ENCODE data around the gene ELOB. TPM values are rescaled to one million over a fixed set of nuclear protein-coding genes. Genes with fewer than 3 reads are reported as not detected.
A peak's percentile ranks its signal among the peaks of the same experiment; 100 is the strongest.

Gene ELOB
- polyA plus RNA-seq, 2 donors: 361 to 887 TPM

DNA sequence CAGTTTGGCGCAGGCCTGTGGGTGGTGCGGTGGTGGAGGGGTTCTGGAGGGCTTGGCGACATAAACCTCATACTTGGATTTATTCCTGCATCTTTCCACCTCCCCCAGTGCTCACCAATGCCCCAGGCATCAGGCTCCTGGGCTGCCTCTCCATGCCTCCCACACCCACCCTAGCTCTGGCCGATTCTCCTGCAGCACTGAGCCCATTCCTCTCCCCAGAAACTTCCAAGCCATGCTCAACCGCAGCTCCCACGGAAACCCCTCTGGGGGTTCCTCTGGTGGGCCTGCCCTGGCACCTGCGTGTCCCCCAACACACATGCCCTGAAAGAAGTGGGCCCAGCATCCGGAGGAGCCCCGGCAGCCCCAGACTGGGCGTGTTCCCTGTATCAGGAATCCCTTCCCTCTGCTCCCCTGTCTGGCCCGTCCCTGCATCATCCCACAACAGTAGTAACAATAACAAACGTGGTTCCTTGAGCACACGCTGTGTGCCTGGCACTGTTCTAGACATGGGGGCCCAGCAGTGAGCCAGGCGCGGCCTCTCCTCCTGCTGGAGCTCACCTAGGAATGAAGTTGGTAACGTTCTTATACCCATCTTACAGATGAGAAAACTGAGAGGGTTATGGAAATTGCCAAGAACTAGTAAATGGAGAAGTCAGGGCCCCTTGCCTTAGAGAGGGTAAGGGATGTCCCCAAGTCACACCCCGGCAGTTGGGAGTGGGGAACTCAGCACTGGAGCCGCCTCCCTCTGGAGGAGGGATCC is 42.3 kb upstream of the ELOB start:
- H3K9me3 ChIP-seq (ENCODE audit: control insufficient read depth in 2 of 2, insufficient read depth in 1 of 2, low read depth in 1 of 2, low read length in 1 of 2): no peaks in the 10 kb centered on the region
- H3K27ac ChIP-seq (ENCODE audit: low read depth in 2 of 2, low read length in 1 of 2): no peak overlapping the region
- 83 to 86% methylated on average over 18 of the region's 18 CpGs for WGBS, 2 donors
- H3K4me3 ChIP-seq (ENCODE audit: low read depth in 1 of 2, low read length in 2 of 2): no peak overlapping the region
- no peaks in the 10 kb centered on the region for H3K36me3 ChIP-seq (ENCODE audit: control insufficient read depth in 2 of 2, insufficient read depth in 2 of 2, low read length in 1 of 2)
- H3K4me1 ChIP-seq (ENCODE audit: control insufficient read depth in 2 of 2, insufficient read depth in 2 of 2, low read length in 1 of 2): no peaks in the 10 kb centered on the region
- H3K27me3 ChIP-seq (ENCODE audit: control insufficient read depth in 1 of 2, insufficient read depth in 2 of 2, low read length in 2 of 2): no peaks in the 10 kb centered on the region

DNA sequence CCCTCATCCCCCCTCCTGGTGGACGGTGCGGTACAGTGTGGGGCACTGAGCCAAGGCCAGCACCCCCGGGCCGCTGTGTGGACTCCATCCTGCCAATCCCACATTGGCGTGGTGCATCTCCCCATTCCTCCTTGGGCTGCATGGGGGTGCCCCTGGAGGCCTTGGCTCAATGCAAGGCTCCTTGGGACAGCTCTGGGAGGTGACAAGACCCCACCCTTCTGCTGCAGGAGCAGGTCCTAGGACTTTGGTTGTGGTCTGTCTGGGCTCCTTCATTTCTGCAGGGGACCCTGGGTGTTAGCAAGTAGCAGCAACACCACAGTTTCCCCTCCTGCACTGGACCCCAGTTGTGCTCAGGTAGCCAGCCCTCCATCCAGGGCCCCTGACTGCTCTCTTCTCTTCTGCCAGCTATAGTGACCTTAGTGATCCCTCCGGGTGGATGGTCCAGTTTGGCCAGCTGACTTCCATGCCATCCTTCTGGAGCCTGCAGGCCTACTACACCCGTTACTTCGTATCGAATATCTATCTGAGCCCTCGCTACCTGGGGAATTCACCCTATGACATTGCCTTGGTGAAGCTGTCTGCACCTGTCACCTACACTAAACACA is 41.3 kb upstream of the ELOB start:
- Histone ChIP-seq H3K9me3 (ENCODE audit: control insufficient read depth in 2 of 2, insufficient read depth in 1 of 2, low read depth in 1 of 2, low read length in 1 of 2) (no peaks in the 10 kb centered on the region), H3K27ac (ENCODE audit: low read depth in 2 of 2, low read length in 1 of 2) (no peak overlapping the region), H3K4me3 (ENCODE audit: low read depth in 1 of 2, low read length in 2 of 2) (no peak overlapping the region), H3K36me3 (ENCODE audit: control insufficient read depth in 2 of 2, insufficient read depth in 2 of 2, low read length in 1 of 2) (no peaks in the 10 kb centered on the region), H3K27me3 (ENCODE audit: control insufficient read depth in 1 of 2, insufficient read depth in 2 of 2, low read length in 2 of 2) (no peaks in the 10 kb centered on the region), H3K4me1 (ENCODE audit: control insufficient read depth in 2 of 2, insufficient read depth in 2 of 2, low read length in 1 of 2) (no peaks in the 10 kb centered on the region)
- 76 to 78% methylated on average over 10 of the region's 10 CpGs for WGBS, 2 donors

DNA sequence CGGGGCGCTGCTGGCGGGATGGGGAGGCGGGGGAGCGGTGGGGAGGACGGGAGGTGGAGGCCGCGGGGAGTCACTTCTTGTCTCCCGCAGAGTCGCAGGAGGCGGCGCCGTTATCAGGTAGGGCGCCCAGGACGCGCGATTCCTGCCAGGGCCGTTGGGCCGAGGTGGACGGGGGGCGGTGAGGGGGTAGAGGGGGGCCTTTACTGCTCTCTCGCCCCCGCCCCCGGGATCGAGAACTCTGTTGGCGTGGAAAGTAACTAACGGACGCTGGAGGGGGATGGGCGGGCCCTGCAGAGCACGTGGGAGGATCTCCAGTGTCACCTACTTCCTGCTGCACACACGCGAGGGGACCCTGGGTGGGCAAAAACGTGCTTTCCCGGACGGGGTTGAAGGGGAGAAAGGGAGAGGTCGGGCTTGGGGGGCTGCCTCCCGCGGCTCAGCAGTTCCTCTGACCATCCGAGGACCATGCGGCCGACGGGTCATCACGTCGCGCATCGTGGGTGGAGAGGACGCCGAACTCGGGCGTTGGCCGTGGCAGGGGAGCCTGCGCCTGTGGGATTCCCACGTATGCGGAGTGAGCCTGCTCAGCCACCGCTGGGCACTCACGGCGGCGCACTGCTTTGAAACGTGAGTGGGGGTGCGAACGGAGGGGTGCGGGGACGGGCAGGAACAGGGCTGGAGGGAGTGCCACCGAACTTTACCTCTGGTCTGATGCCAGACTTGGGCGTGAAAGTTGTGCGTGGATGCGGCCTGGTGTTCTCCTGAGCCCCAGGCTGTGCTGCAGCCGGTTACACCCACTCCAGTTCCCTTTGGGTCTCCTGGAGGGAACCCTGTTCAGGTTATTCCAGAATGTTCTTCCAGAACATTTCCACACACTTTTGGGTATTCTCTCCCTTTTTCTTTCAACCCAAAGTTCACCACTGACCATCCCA is 40.5 kb upstream of the ELOB start:
- Histone ChIP-seq H3K27me3 (ENCODE audit: control insufficient read depth in 1 of 2, insufficient read depth in 2 of 2, low read length in 2 of 2) (no peaks in the 10 kb centered on the region), H3K4me1 (ENCODE audit: control insufficient read depth in 2 of 2, insufficient read depth in 2 of 2, low read length in 1 of 2) (no peaks in the 10 kb centered on the region), H3K36me3 (ENCODE audit: control insufficient read depth in 2 of 2, insufficient read depth in 2 of 2, low read length in 1 of 2) (no peaks in the 10 kb centered on the region), H3K27ac (ENCODE audit: low read depth in 2 of 2, low read length in 1 of 2) (no peak overlapping the region), H3K4me3 (ENCODE audit: low read depth in 1 of 2, low read length in 2 of 2) (peak overlapping the region in 1 of 2 donors; percentile 14), H3K9me3 (ENCODE audit: control insufficient read depth in 2 of 2, insufficient read depth in 1 of 2, low read depth in 1 of 2, low read length in 1 of 2) (no peaks in the 10 kb centered on the region)
- 70 to 74% methylated on average over 66 to 68 of the region's 68 CpGs for WGBS, 2 donors

DNA sequence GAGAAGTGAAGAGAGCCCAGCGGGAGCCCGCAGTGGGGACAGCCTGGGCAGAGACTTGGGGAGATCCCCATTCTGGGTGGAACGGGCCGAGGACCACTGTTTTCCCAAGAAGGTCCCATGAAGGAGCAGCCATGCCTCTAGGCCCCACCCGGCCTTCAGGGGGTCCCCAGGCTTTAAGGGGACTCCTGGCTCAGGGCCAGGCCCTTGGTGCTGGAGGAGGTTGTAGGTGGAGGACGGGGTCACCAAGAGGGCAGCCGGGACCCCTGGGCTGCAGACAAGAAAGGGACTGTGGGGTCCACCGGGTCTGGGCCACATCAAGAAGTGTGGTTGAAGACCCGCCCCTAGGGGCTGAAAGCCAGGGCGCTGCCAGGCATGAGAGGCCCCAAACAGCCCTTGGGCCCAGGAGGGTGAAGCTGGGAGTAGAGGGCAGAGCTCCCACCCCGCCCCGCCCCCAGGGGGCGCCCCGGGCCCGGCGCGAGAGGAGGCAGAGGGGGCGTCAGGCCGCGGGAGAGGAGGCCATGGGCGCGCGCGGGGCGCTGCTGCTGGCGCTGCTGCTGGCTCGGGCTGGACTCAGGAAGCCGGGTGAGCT is 39.8 kb upstream of the ELOB start, which contains the start of gene PRSS21:
Gene PRSS21 (plus strand): TSS at position 487 of the 589 bp plus-strand sequence. CDS start 32 bp downstream, at position 519.
- H3K4me1 ChIP-seq (ENCODE audit: control insufficient read depth in 2 of 2, insufficient read depth in 2 of 2, low read length in 1 of 2): peaks cover 5% of the 10 kb centered on the region in 2 donors
- H3K27me3 ChIP-seq (ENCODE audit: control insufficient read depth in 1 of 2, insufficient read depth in 2 of 2, low read length in 2 of 2): no peaks in the 10 kb centered on the region
- H3K27ac ChIP-seq (ENCODE audit: low read depth in 2 of 2, low read length in 1 of 2): no peak within 1 kb of the TSS
- 62 to 66% methylated on average over 21 to 28 of the region's 28 CpGs for WGBS, 2 donors
- no peaks in the 10 kb centered on the region for H3K36me3 ChIP-seq (ENCODE audit: control insufficient read depth in 2 of 2, insufficient read depth in 2 of 2, low read length in 1 of 2)
- peak within 1 kb of the TSS in 1 of 2 donors; percentile 14 for H3K4me3 ChIP-seq (ENCODE audit: low read depth in 1 of 2, low read length in 2 of 2)
- no peaks in the 10 kb centered on the region for H3K9me3 ChIP-seq (ENCODE audit: control insufficient read depth in 2 of 2, insufficient read depth in 1 of 2, low read depth in 1 of 2, low read length in 1 of 2)

DNA sequence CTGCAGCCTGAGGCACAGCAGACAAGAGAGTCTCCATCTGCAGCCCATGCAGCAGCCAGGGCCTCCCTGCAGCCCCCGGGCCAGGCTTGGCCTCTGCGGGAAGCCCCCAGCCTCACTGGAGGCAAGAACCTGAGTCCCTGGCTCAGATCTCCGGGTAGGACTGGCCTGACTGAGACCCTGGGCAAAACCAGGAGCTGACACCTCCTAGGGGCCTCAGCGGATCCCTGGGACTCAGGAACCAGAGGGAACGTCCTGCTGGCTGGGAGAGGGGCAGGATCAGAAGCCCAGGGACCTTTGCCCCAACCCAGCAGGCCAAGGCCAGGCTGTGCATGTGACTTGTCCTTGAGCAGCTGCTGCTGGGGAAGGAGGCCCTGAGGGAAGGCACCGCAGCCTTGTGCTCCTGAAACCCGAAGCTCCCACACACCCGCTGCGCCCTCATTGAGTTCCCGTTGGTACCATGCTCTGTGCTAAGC is 38.3 kb upstream of the ELOB start:
- peaks cover 0 to 5% of the 10 kb centered on the region in 2 donors for H3K27me3 ChIP-seq (ENCODE audit: control insufficient read depth in 1 of 2, insufficient read depth in 2 of 2, low read length in 2 of 2)
- 78 to 83% methylated on average over 10 of the region's 10 CpGs for WGBS, 2 donors
- no peaks in the 10 kb centered on the region for H3K36me3 ChIP-seq (ENCODE audit: control insufficient read depth in 2 of 2, insufficient read depth in 2 of 2, low read length in 1 of 2)
- H3K4me1 ChIP-seq (ENCODE audit: control insufficient read depth in 2 of 2, insufficient read depth in 2 of 2, low read length in 1 of 2): peaks cover 6 to 10% of the 10 kb centered on the region in 2 donors
- H3K27ac ChIP-seq (ENCODE audit: low read depth in 2 of 2, low read length in 1 of 2): no peak overlapping the region
- no peak overlapping the region for H3K4me3 ChIP-seq (ENCODE audit: low read depth in 1 of 2, low read length in 2 of 2)
- H3K9me3 ChIP-seq (ENCODE audit: control insufficient read depth in 2 of 2, insufficient read depth in 1 of 2, low read depth in 1 of 2, low read length in 1 of 2): no peaks in the 10 kb centered on the region

DNA sequence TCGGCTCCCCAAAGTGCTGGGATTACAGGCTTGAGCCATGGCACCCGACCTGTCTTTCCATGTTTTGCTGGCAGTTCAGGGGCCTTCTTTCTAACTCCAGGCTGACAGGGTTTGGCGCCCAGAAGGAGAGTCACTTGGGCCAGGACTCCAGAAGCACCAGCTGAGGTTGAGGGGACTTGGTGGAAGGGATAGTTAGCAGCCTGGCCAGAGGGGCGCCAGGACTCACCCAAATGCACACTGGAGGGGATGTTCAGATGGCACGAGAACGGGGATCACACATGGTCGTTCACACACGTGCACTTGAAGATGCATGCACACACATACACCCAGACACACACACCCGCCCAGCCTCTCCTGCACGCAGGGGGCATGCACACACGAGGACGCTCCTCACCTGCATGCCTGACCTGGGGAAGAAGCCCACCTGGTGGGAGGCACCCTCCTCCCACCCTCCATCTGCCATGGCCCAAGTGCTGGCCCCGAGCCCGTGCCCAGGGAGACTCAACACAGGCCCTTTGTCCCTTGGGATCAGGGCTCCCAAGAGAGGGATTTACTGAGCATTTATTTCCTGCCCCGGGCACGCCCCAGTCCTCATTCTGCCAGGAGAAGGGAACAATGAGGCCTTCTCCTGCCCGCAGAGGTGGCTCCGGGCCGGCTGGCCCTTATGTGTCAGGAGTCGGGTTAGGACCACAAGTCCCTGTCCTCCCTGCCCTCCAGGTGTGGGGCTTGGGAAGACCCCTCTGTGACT is 37.6 kb upstream of the ELOB start:
- WGBS, 2 donors: 73 to 77% methylated on average over 20 of the region's 20 CpGs
- Histone ChIP-seq H3K4me3 (ENCODE audit: low read depth in 1 of 2, low read length in 2 of 2) (no peak overlapping the region), H3K27me3 (ENCODE audit: control insufficient read depth in 1 of 2, insufficient read depth in 2 of 2, low read length in 2 of 2) (peaks cover 0 to 5% of the 10 kb centered on the region in 2 donors), H3K27ac (ENCODE audit: low read depth in 2 of 2, low read length in 1 of 2) (no peak overlapping the region), H3K9me3 (ENCODE audit: control insufficient read depth in 2 of 2, insufficient read depth in 1 of 2, low read depth in 1 of 2, low read length in 1 of 2) (no peaks in the 10 kb centered on the region), H3K4me1 (ENCODE audit: control insufficient read depth in 2 of 2, insufficient read depth in 2 of 2, low read length in 1 of 2) (peaks cover 6 to 10% of the 10 kb centered on the region in 2 donors), H3K36me3 (ENCODE audit: control insufficient read depth in 2 of 2, insufficient read depth in 2 of 2, low read length in 1 of 2) (no peaks in the 10 kb centered on the region)

DNA sequence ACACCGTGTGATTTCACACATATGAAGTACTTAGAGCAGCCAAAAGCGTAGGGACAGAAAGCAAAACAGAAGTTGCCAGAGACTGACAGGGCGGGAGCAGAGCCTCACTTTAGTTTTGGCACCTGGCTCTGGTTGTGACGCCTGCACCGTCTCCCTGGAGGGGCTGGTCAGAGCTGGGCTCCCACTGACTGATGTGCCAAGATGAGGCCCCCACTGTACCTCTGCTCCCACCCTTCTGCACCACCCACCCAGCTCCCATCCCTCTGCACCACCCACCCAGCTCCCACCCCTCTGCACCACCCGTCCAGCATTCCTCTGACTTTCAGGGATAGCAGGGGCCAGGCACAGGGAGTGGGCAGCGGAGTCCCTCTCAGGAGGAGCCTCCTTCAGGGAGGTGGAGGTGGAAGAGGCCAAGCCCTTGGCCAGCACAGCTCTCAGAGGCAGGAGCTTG is 36.7 kb upstream of the ELOB start:
- H3K4me3 ChIP-seq (ENCODE audit: low read depth in 1 of 2, low read length in 2 of 2): no peak overlapping the region
- no peaks in the 10 kb centered on the region for H3K9me3 ChIP-seq (ENCODE audit: control insufficient read depth in 2 of 2, insufficient read depth in 1 of 2, low read depth in 1 of 2, low read length in 1 of 2)
- no peak overlapping the region for H3K27ac ChIP-seq (ENCODE audit: low read depth in 2 of 2, low read length in 1 of 2)
- peaks cover 0 to 5% of the 10 kb centered on the region in 2 donors for H3K27me3 ChIP-seq (ENCODE audit: control insufficient read depth in 1 of 2, insufficient read depth in 2 of 2, low read length in 2 of 2)
- peaks cover 6 to 10% of the 10 kb centered on the region in 2 donors for H3K4me1 ChIP-seq (ENCODE audit: control insufficient read depth in 2 of 2, insufficient read depth in 2 of 2, low read length in 1 of 2)
- no peaks in the 10 kb centered on the region for H3K36me3 ChIP-seq (ENCODE audit: control insufficient read depth in 2 of 2, insufficient read depth in 2 of 2, low read length in 1 of 2)
- WGBS, 2 donors: 66 to 70% methylated on average over 7 of the region's 7 CpGs

DNA sequence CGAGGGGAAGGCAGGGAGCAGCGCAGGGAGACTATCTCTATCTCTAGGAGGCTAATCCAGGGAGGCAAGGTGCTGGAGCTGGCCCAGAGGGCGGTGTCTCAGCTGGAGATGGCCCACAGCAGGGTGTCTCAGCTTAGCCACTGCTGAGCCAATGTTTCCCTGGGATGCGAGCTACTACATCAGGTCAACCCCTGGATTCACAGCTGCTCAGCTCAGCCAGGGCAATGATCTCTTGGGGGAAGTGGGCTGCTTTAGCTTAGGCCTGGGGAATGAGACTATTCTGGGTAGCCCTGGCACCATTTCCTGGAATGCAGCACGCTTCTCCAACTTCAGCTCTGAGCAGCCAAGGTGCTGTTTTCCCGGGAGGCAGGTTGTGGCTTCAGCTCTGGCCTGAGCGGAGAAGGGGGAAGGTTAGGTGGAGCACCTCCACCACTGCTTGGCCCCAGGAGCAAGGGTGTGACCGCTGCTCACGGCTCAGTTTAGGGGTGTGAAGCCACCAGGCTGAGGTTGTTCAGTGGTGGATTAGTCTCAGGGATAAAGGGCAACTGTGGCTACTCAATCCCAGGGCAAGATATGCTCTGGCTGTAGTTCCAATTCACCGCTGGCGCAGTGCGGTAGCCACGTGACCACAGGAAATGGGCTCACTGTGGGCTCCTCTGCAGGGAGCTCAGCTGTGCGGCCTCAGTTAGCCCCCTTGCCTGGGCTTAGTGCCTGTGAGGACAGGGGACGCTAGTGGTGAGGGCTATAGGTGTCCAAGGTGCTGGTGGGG is 34.8 kb upstream of the ELOB start:
- no peaks in the 10 kb centered on the region for H3K9me3 ChIP-seq (ENCODE audit: control insufficient read depth in 2 of 2, insufficient read depth in 1 of 2, low read depth in 1 of 2, low read length in 1 of 2)
- H3K27ac ChIP-seq (ENCODE audit: low read depth in 2 of 2, low read length in 1 of 2): no peak overlapping the region
- H3K4me1 ChIP-seq (ENCODE audit: control insufficient read depth in 2 of 2, insufficient read depth in 2 of 2, low read length in 1 of 2): peaks cover 6 to 10% of the 10 kb centered on the region in 2 donors
- peaks cover 0 to 5% of the 10 kb centered on the region in 2 donors for H3K27me3 ChIP-seq (ENCODE audit: control insufficient read depth in 1 of 2, insufficient read depth in 2 of 2, low read length in 2 of 2)
- no peak overlapping the region for H3K4me3 ChIP-seq (ENCODE audit: low read depth in 1 of 2, low read length in 2 of 2)
- WGBS, 2 donors: 44 to 54% methylated on average over 15 of the region's 15 CpGs
- H3K36me3 ChIP-seq (ENCODE audit: control insufficient read depth in 2 of 2, insufficient read depth in 2 of 2, low read length in 1 of 2): no peaks in the 10 kb centered on the region
